ENCODE results near the gene ANO10. TPM values are rescaled to one million over a fixed set of nuclear protein-coding genes. Genes with fewer than 3 reads are reported as not detected.

The ANO10 gene
- total RNA-seq, 4 donors from 2014 or later = 26.7 to 33.9 (median 28.7) TPM

DNA sequence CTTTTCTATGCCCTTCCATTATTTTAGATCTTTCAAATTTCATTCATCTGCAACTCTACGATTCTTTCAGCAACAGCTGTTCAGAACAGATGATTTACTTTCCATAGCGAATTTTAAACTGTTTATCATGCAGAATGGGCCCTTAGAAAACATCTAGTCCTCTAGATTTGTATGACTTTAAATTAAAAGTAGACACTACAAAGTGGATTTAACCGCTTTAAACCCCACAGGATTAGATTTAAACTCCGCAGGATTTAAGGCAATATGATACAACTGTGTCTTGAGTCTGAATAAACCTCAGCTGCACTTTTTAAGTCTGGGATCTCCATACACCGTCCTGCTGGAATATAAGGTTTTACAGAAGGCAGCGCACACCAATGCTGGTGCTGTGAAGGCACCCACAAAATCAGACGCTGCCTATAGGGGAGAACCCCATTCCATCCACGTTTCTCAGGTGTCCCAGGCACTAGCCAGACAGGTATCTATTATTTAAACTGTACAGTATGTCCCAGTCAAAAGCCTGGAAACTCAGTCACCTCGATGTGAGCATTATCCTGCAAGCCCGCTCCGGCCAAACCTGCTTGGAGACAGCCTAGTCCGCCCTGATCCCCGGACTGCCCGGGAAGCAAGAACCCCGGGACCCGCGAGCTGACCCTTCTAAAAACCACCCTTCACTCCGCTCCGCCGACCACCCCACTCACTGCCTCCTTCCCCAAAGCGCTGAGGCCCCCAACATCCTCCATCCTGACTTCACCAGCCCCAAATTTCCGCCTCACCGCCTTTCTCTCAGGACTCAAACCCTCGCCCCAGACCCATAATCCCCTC lies 768 bp downstream of the ANO10 start:
- peak overlapping the region; percentile 79 to 99 (median 85) for H3K4me3 ChIP-seq (replicated peaks in 1 of 3)
- WGBS, 2 donors = 10 to 11% methylated on average over 24 of the region's 24 CpGs

DNA sequence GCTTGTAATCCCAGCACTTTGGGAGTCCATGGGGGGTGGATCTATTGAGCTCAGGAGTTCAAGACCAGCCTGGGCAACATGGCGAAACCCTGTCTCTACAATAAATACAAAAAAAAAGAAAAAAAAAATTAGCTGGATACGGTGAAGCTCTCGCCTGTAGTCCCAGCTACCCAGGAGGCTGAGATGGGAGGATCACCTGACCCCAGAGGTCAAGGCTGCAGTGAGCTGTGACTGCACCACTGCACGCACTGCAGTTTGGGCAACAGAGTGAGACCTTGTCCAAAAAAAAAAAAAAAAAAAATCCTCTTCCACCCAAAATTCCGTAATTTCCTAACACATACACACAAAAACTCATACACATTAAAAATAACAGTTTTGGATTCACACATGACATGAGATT lies 2.2 kb downstream of the ANO10 start:
- Histone ChIP-seq H3K27ac (no peak overlapping the region), H3K27me3 (no peaks in the 10 kb centered on the region), H3K4me3 (replicated peaks in 1 of 3) (no peak overlapping the region), H3K4me1 (peaks cover 4 to 11% of the 10 kb centered on the region in 2 donors), H3K9me3 (no peaks in the 10 kb centered on the region), H3K36me3 (no peaks in the 10 kb centered on the region)
- DNase-seq = no peak
- no peak for TF ChIP-seq POLR2A (IDR thresholded peaks at IDR 0.05)
- TF ChIP-seq, protein P1, sequence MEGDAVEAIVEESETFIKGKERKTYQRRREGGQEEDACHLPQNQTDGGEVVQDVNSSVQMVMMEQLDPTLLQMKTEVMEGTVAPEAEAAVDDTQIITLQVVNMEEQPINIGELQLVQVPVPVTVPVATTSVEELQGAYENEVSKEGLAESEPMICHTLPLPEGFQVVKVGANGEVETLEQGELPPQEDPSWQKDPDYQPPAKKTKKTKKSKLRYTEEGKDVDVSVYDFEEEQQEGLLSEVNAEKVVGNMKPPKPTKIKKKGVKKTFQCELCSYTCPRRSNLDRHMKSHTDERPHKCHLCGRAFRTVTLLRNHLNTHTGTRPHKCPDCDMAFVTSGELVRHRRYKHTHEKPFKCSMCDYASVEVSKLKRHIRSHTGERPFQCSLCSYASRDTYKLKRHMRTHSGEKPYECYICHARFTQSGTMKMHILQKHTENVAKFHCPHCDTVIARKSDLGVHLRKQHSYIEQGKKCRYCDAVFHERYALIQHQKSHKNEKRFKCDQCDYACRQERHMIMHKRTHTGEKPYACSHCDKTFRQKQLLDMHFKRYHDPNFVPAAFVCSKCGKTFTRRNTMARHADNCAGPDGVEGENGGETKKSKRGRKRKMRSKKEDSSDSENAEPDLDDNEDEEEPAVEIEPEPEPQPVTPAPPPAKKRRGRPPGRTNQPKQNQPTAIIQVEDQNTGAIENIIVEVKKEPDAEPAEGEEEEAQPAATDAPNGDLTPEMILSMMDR (IDR thresholded peaks at IDR 0.05) = no peak
- 92 to 94% methylated on average over 5 of the region's 5 CpGs for WGBS, 2 donors
- intact Hi-C loops (cut with DNase I) = no loop called here

More for the DNA sequence above, 768 bp downstream of the ANO10 start:
- peak; percentile 46 to 50 for DNase-seq
- peaks cover 4 to 11% of the 10 kb centered on the region in 2 donors for H3K4me1 ChIP-seq
- TF ChIP-seq, protein P1 (IDR thresholded peaks at IDR 0.05) = no peak
- TF ChIP-seq POLR2A (IDR thresholded peaks at IDR 0.05) = no peak
- peak overlapping the region; percentile 64 to 87 (median 68) for H3K27ac ChIP-seq
- H3K27me3 ChIP-seq = no peaks in the 10 kb centered on the region
- H3K9me3 ChIP-seq = no peaks in the 10 kb centered on the region
- H3K36me3 ChIP-seq = no peaks in the 10 kb centered on the region
- intact Hi-C loops (cut with DNase I) = loop anchor here (10.0 kb wide), 1 partner anchor 64 kb away; no protein-coding TSS in a partner anchor

DNA sequence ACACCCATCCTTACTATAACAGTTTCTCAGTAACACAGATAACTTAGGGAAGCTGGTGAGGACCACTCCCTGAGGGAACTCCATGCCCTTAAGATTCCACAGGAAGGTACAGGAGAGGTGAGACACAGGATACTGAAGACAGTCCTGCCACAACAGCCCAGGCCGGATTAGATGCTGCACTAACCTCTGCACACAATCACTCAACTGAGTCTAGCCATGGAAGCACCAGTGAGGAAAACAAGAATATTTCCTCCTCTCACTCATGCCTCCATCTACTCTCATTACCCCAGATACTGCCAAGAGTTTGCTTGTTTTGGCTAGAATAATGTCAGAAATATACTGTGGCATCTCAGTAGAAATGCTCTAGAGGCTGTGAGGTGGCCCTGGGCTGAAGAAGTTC lies 3.7 kb downstream of the ANO10 start:
- no peak for DNase-seq
- Histone ChIP-seq H3K9me3 (no peaks in the 10 kb centered on the region), H3K4me1 (peaks cover 4 to 11% of the 10 kb centered on the region in 2 donors), H3K4me3 (replicated peaks in 1 of 3) (no peak overlapping the region), H3K36me3 (no peaks in the 10 kb centered on the region), H3K27ac (no peak overlapping the region), H3K27me3 (no peaks in the 10 kb centered on the region)
- intact Hi-C loops (cut with DNase I) = no loop called here
- 89 to 100% methylated on average over 1 of the region's 1 CpG for WGBS, 2 donors
- TF ChIP-seq, protein P1 (IDR thresholded peaks at IDR 0.05) = no peak
- no peak for TF ChIP-seq POLR2A (IDR thresholded peaks at IDR 0.05)

DNA sequence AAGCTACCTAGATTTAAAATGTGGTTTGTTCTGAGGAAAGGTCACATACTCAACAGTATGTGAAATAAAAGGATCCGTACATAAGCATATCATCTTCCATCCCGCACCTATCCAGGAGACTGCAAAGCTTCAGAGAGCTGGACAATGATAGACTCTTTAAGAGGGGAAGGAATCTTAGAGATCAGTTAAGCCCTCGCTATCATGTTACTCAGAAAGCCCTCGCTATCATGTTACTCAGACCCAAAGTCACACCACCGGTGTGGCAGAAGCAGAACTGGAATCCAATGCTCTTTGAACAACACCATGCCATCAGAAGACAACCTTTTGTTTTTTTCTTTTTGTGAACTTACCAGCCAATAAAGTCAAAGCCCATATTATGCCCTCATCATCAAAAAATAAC lies 5.8 kb downstream of the ANO10 start:
- H3K36me3 ChIP-seq = no peaks in the 10 kb centered on the region
- no peak overlapping the region for H3K27ac ChIP-seq
- TF ChIP-seq POLR2A (IDR thresholded peaks at IDR 0.05) = no peak
- TF ChIP-seq, protein P1 (IDR thresholded peaks at IDR 0.05) = no peak
- no peaks in the 10 kb centered on the region for H3K27me3 ChIP-seq
- 86 to 88% methylated on average over 5 of the region's 5 CpGs for WGBS, 2 donors
- no peaks in the 10 kb centered on the region for H3K9me3 ChIP-seq
- intact Hi-C loops (cut with DNase I) = no loop called here
- no peak overlapping the region for H3K4me3 ChIP-seq (replicated peaks in 1 of 3)
- H3K4me1 ChIP-seq = peaks cover 0 to 3% of the 10 kb centered on the region in 2 donors
- DNase-seq = no peak

DNA sequence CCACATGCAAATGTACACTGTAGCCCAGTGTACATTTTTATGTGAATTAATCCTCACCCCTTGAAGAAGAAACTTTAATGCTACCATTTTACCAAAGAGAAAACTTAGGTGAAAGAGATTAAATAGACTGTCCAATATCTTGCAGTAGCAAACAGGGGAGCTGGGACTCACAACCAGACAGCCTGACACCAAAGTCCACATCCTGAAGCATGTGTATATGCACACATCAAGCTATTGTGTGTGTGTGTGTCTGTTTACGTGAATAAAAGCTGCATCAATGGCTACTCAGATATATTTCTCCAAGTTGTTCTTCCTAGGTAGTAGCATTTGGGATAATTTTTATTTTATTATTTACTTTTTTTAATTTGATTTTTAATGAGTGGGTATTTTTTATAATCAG lies 6.7 kb downstream of the ANO10 start:
- Histone ChIP-seq H3K36me3 (no peaks in the 10 kb centered on the region), H3K4me1 (no peaks in the 10 kb centered on the region), H3K4me3 (replicated peaks in 1 of 3) (no peak overlapping the region), H3K27me3 (no peaks in the 10 kb centered on the region), H3K27ac (no peak overlapping the region), H3K9me3 (no peaks in the 10 kb centered on the region)
- no peak for TF ChIP-seq POLR2A (IDR thresholded peaks at IDR 0.05)
- TF ChIP-seq, protein P1 (IDR thresholded peaks at IDR 0.05) = no peak
- WGBS, 2 donors = 96 to 100% methylated on average over 1 of the region's 1 CpG
- DNase-seq = no peak
- intact Hi-C loops (cut with DNase I) = no loop called here

All from thyroid gland (tissue), 4 donors.